Parathyroid adenoma (tissue), 2 donors: ENCODE data around the gene GLUL.
"Not testable (repeated sequence)": the region's sequence is repeated elsewhere in the genome, so short reads cannot be mapped to it uniquely, and the experiment has no call there.

ENCODE experiments used
- H2AFZ ChIP-seq: fragments of 300-600 bp; sonication (generic); one replicate; pipeline ENCODE4 v1.7.0; 2017; ENCODE audit warnings: antibody characterized with exemption, mild to moderate bottlenecking
- H3K27ac ChIP-seq: fragments of 300-600 bp; sonication (generic); one replicate; pipeline ENCODE4 v1.7.0; 2017
- H3K27me3 ChIP-seq: fragments of 300-600 bp; sonication (generic); one replicate; pipeline ENCODE4 v1.7.0; 2017; ENCODE audit warnings: low read length; ENCODE audit not compliant: control insufficient read depth, insufficient read depth
- H3K36me3 ChIP-seq: fragments of 300-600 bp; sonication (generic); one replicate; pipeline ENCODE4 v1.7.0; 2017; ENCODE audit warnings: low read length; ENCODE audit not compliant: control insufficient read depth, insufficient read depth
- H3K4me1 ChIP-seq: fragments of 300-600 bp; sonication (generic); one replicate; pipeline ENCODE4 v1.7.0; 2017; ENCODE audit warnings: control low read depth
- H3K4me2 ChIP-seq: fragments of 300-600 bp; sonication (generic); one replicate; pipeline ENCODE4 v1.7.0; 2017; ENCODE audit warnings: low read length
- H3K4me3 ChIP-seq: fragments of 300-600 bp; sonication (generic); one replicate; pipeline ENCODE4 v1.7.0; 2017; ENCODE audit warnings: low read depth, low read length
- H3K79me2 ChIP-seq: fragments of 300-600 bp; sonication (generic); one replicate; pipeline ENCODE4 v1.7.0; 2017; ENCODE audit warnings: control low read depth
- H3K9ac ChIP-seq: fragments of 300-600 bp; sonication (generic); one replicate; pipeline ENCODE4 v1.7.0; 2017; ENCODE audit warnings: mild to moderate bottlenecking
- H3K9me3 ChIP-seq: fragments of 300-600 bp; sonication (generic); one replicate; pipeline ENCODE4 v1.7.0; 2017; ENCODE audit warnings: low read length; ENCODE audit not compliant: control insufficient read depth
- TF ChIP-seq, protein P1 (sequence below): fragments of 300-600 bp; sonication (generic); IDR thresholded peaks from one replicate; pipeline ENCODE4 v1.7.0; 2017; ENCODE audit warnings: antibody characterized with exemption, mild to moderate bottlenecking
- donor health status: primary hyperparathyroidism.

The GLUL gene

DNA sequence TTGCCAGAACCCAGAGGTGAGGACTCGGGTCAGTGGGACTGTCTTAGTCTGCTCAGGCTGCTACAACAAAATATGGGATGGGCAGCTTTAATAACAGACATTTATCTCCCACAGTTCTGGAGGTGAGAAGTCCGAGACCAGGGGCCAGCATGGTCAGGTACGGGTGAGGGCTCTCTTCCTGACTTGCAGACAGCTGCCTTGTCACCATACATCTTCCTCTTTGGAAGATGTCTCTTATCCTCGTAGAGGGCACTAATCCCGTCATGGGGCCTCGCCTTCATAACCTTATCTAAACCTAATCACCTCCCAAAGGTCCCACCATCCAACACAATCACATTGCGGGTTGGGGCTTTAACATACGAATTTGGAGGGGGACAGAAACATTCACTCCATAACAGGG is 51.9 kb downstream of the GLUL start:
- Histone ChIP-seq H3K4me2 (no peak overlapping the region), H3K4me1 (no peaks in the 10 kb centered on the region), H2AFZ (no peak overlapping the region), H3K27ac (no peak overlapping the region), H3K9ac (no peak overlapping the region), H3K9me3 (no peaks in the 10 kb centered on the region), H3K36me3 (no peaks in the 10 kb centered on the region), H3K79me2 (no peaks in the 10 kb centered on the region), H3K4me3 (no peak overlapping the region), H3K27me3 (no peaks in the 10 kb centered on the region)
- TF ChIP-seq, protein P1, sequence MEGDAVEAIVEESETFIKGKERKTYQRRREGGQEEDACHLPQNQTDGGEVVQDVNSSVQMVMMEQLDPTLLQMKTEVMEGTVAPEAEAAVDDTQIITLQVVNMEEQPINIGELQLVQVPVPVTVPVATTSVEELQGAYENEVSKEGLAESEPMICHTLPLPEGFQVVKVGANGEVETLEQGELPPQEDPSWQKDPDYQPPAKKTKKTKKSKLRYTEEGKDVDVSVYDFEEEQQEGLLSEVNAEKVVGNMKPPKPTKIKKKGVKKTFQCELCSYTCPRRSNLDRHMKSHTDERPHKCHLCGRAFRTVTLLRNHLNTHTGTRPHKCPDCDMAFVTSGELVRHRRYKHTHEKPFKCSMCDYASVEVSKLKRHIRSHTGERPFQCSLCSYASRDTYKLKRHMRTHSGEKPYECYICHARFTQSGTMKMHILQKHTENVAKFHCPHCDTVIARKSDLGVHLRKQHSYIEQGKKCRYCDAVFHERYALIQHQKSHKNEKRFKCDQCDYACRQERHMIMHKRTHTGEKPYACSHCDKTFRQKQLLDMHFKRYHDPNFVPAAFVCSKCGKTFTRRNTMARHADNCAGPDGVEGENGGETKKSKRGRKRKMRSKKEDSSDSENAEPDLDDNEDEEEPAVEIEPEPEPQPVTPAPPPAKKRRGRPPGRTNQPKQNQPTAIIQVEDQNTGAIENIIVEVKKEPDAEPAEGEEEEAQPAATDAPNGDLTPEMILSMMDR: no peak

DNA sequence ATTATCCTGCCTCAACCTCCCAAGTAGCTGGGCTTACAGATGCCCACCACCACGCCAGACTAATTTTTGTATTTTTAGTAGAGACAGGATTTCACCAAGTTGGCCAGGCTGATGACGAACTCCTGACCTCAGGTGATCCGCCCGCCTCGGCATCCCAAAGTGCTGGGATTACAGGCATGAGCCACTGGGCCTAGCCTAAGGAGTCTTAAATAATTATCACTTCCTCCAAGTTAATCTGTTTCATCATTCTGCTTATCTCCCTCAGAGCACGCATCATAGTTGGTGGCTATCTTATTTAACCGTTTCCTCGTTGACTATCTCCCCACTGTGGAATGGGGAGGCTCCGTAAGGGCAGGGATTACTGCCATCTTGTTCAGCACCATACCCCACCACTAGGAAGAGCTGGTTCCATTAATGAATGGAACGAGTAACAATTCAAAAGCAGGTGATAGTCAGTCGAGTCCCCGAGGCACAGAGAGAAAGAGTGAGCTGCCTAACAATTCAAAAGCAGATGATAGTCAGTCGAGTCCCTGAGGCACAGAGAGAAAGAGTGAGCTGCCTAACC is 52.7 kb downstream of the GLUL start:
- no peak overlapping the region for H2AFZ ChIP-seq
- no peak overlapping the region for H3K9ac ChIP-seq
- H3K4me1 ChIP-seq: no peaks in the 10 kb centered on the region
- H3K27me3 ChIP-seq: no peaks in the 10 kb centered on the region
- H3K79me2 ChIP-seq: no peaks in the 10 kb centered on the region
- H3K4me3 ChIP-seq: no peak overlapping the region
- TF ChIP-seq, protein P1: no peak
- H3K36me3 ChIP-seq: no peaks in the 10 kb centered on the region
- H3K4me2 ChIP-seq: no peak overlapping the region
- no peak overlapping the region for H3K27ac ChIP-seq
- no peaks in the 10 kb centered on the region for H3K9me3 ChIP-seq

- no peak overlapping the region for H3K27ac ChIP-seq
Observed at GRCh38 chr1:182337736-182338571, 53.6 kb downstream of the GLUL start.

GRCh38 chr1:182335771-182336566 is 55.6 kb downstream of the GLUL start:
- TF ChIP-seq, protein P1: no peak
- Histone ChIP-seq H2AFZ (no peak overlapping the region), H3K4me1 (no peaks in the 10 kb centered on the region), H3K9me3 (no peaks in the 10 kb centered on the region), H3K4me2 (no peak overlapping the region), H3K9ac (no peak overlapping the region), H3K27ac (no peak overlapping the region), H3K4me3 (no peak overlapping the region), H3K36me3 (no peaks in the 10 kb centered on the region), H3K79me2 (no peaks in the 10 kb centered on the region), H3K27me3 (no peaks in the 10 kb centered on the region)

More at GRCh38 chr1:182337736-182338571, 53.6 kb downstream of the GLUL start:
- TF ChIP-seq, protein P1: no peak
- no peaks in the 10 kb centered on the region for H3K36me3 ChIP-seq
- H3K4me3 ChIP-seq: no peak overlapping the region
- H2AFZ ChIP-seq: no peak overlapping the region
- no peaks in the 10 kb centered on the region for H3K9me3 ChIP-seq
- H3K79me2 ChIP-seq: no peaks in the 10 kb centered on the region
- no peaks in the 10 kb centered on the region for H3K27me3 ChIP-seq
- H3K4me2 ChIP-seq: no peak overlapping the region
- H3K4me1 ChIP-seq: no peaks in the 10 kb centered on the region
- H3K9ac ChIP-seq: no peak overlapping the region

GRCh38 chr1:182333071-182333571 is 58.5 kb downstream of the GLUL start:
- not testable (repeated sequence) for H3K27me3 ChIP-seq, H3K4me2 ChIP-seq

More at GRCh38 chr1:182333071-182333571, 58.5 kb downstream of the GLUL start:
- not testable (repeated sequence) for H2AFZ ChIP-seq, H3K4me1 ChIP-seq, H3K9ac ChIP-seq, H3K79me2 ChIP-seq, H3K36me3 ChIP-seq, H3K27ac ChIP-seq, H3K9me3 ChIP-seq, H3K4me3 ChIP-seq
